CD8-positive, alpha-beta memory T cell (primary cell): ENCODE results near the gene TPM2. TPM values are rescaled to one million over a fixed set of nuclear protein-coding genes. Genes with fewer than 3 reads are reported as not detected.

Experiments used
- CTCF ChIA-PET: fragments of 350-600 bp; sonication (Branson Sonifier 250); formaldehyde crosslinking; loops from one replicate; lab custom pipeline; 2021; ENCODE audit warnings: antibody characterized with exemption; lab: Charles Lee
- POLR2A ChIA-PET: fragments of 350-600 bp; sonication (Branson Sonifier 250); formaldehyde crosslinking; loops from one replicate; lab custom pipeline; 2021; ENCODE audit warnings: antibody characterized with exemption; lab: Charles Lee
- DNase-seq, 5 donors: peaks; one replicate each; pipeline versions ENCODE4 v3.0.0 to v3.0.0-alpha.2; 2020 to 2022; ENCODE audit warnings: mixed read lengths in 1 of 5
- H3K27ac ChIP-seq: one replicate; pipeline ENCODE4 v1.7.0; 2013; ENCODE audit warnings: low read depth, mild to moderate bottlenecking, low read length, moderate library complexity
- H3K27me3 ChIP-seq: 2 replicates; pipeline ENCODE4 v1.7.0; 2013; ENCODE audit warnings: low read length, mild to moderate bottlenecking; ENCODE audit not compliant: insufficient read depth, poor library complexity, severe bottlenecking
- H3K36me3 ChIP-seq: 2 replicates; pipeline ENCODE4 v1.7.0; 2013; ENCODE audit warnings: mild to moderate bottlenecking, low read length, moderate library complexity; ENCODE audit not compliant: insufficient read depth
- H3K4me1 ChIP-seq: 2 replicates; pipeline ENCODE4 v1.7.0; 2013; ENCODE audit warnings: mild to moderate bottlenecking, low read length, moderate library complexity; ENCODE audit not compliant: insufficient read depth
- H3K4me3 ChIP-seq: 2 replicates; pipeline ENCODE4 v1.7.0; 2013; ENCODE audit warnings: mild to moderate bottlenecking, low read length
- H3K9me3 ChIP-seq: 2 replicates; pipeline ENCODE4 v1.7.0; 2013; ENCODE audit warnings: mild to moderate bottlenecking, low read length
- H3K27ac Mint-ChIP-seq, 8 donors: one replicate each; pipeline ENCODE4 v1.8.0; 2020 to 2021; ENCODE audit warnings: mixed read lengths in 8 of 8, mild to moderate bottlenecking in 6 of 8, inconsistent platforms in 3 of 8, moderate library complexity in 3 of 8
- H3K27me3 Mint-ChIP-seq, 2 donors: one replicate each; pipeline ENCODE4 v1.8.0; 2020 to 2021; ENCODE audit warnings: mixed read lengths in 2 of 2, mild to moderate bottlenecking in 1 of 2, moderate library complexity in 1 of 2
- H3K36me3 Mint-ChIP-seq, 3 donors: one replicate each; pipeline ENCODE4 v1.8.0; 2020 to 2021; ENCODE audit warnings: mixed read lengths in 3 of 3, inconsistent platforms in 1 of 3, mild to moderate bottlenecking in 1 of 3
- H3K4me1 Mint-ChIP-seq, 3 donors: one replicate each; pipeline ENCODE4 v1.8.0; 2020 to 2021; ENCODE audit warnings: mixed read lengths in 3 of 3, inconsistent platforms in 1 of 3, mild to moderate bottlenecking in 1 of 3
- H3K4me3 Mint-ChIP-seq, 7 donors: one replicate each; pipeline ENCODE4 v1.8.0; 2020 to 2021; ENCODE audit warnings: mixed read lengths in 7 of 7, mild to moderate bottlenecking in 6 of 7, moderate library complexity in 4 of 7, inconsistent platforms in 2 of 7
- H3K9me3 Mint-ChIP-seq, 5 donors: one replicate each; pipeline ENCODE4 v1.8.0; 2020 to 2022; ENCODE audit warnings: mixed read lengths in 5 of 5, mild to moderate bottlenecking in 3 of 5, moderate library complexity in 2 of 5, inconsistent platforms in 1 of 5
- polyA plus RNA-seq: library from polyadenylated mRNA; unstranded; fragments of 300-500 nt; fragmentation: Illumina TruSeq; gene quantifications from one replicate; pipeline ENCODE4 v1.2.3, GENCODE V29; 2021
- total RNA-seq, 2 experiments: library from RNA; stranded (reverse); gene quantifications; one replicate each; pipeline ENCODE4 v1.2.3, GENCODE V29; 2021

The TPM2 gene
- total RNA-seq, result 1 to 10 TPM; 6.6 to 7.3 TPM
- 0.22 TPM for polyA plus RNA-seq

- Mint-ChIP-seq H3K27ac (peak within 1 kb of the TSS; percentile 15 to 94 (median 71)), H3K36me3 (no peaks in the 10 kb centered on the region), H3K4me1 (peaks cover 10 to 28% (median 18%) of the 10 kb centered on the region in 3 donors), H3K9me3 (no peaks in the 10 kb centered on the region), H3K4me3 (peak within 1 kb of the TSS; percentile 83 to 99 (median 89)), H3K27me3 (no peaks in the 10 kb centered on the region)
- H3K36me3 ChIP-seq, result no peaks in the 10 kb centered on the region
- peaks cover 6% of the 10 kb centered on the region for H3K4me1 ChIP-seq
- peak within 1 kb of the TSS; percentile 67 for H3K4me3 ChIP-seq
- ChIA-PET CTCF (interaction anchor here (1.5 to 2.6 kb wide), 3 partner anchors 32 to 85 kb away, joined by 3 to 12 read pairs (median 3); partner anchors contain the start of genes CCDC107, RMRP and TESK1), POLR2A (interaction anchor here (1.2 to 1.3 kb wide), 3 partner anchors 32 to 72 kb away, joined by 3 to 6 read pairs (median 3); partner anchors contain the start of genes CCDC107, CD72 and RMRP)
- H3K27me3 ChIP-seq, result no peaks in the 10 kb centered on the region
- DNase-seq, result no peak
- H3K27ac ChIP-seq, result peak within 1 kb of the TSS; percentile 51
- H3K9me3 ChIP-seq, result no peaks in the 10 kb centered on the region
These were observed at the start of gene TPM2 for GRCh38 chr9:35689542-35690293. TPM2 (minus strand) TSS chr9:35689925; CDS start chr9:35689817, 108 bp downstream.

- H3K27ac Mint-ChIP-seq, result peak overlapping the region in 4 of 8 donors; percentile 9 to 90 (median 48)
- POLR2A ChIA-PET, result interaction anchor here (2.6 kb wide), 1 partner anchor 10 kb away, joined by 11 read pairs; the partner anchor contains the start of genes GBA2 and RGP1
- H3K27me3 Mint-ChIP-seq, result no peaks in the 10 kb centered on the region
- H3K4me3 ChIP-seq, result no peak overlapping the region
- H3K36me3 ChIP-seq, result peaks cover 49% of the 10 kb centered on the region
- H3K9me3 Mint-ChIP-seq, result no peaks in the 10 kb centered on the region
- peaks cover 25 to 30% (median 28%) of the 10 kb centered on the region in 3 donors for H3K4me1 Mint-ChIP-seq
- H3K27ac ChIP-seq, result no peak overlapping the region
- H3K4me3 Mint-ChIP-seq, result no peak overlapping the region
- H3K36me3 Mint-ChIP-seq, result peaks cover 9 to 94% (median 35%) of the 10 kb centered on the region in 3 donors
- peaks cover 12% of the 10 kb centered on the region for H3K4me1 ChIP-seq
- no peaks in the 10 kb centered on the region for H3K27me3 ChIP-seq
- DNase-seq, result no peak
- CTCF ChIA-PET, result interaction anchor here (5.5 kb wide), 1 partner anchor 9 kb away, joined by 68 read pairs; the partner anchor contains the start of genes GBA2 and RGP1
- H3K9me3 ChIP-seq, result no peaks in the 10 kb centered on the region
These were observed 49.2 kb upstream of the TPM2 start for GRCh38 chr9:35738924-35739323.

GRCh38 chr9:35738186-35738585, 48.5 kb upstream of the TPM2 start:
- peak overlapping the region in 1 of 8 donors; percentile 78 for H3K27ac Mint-ChIP-seq
- CTCF ChIA-PET, result interaction anchor here (1.0 to 5.5 kb wide), 4 partner anchors 9 to 143 kb away, joined by 3 to 68 read pairs (median 11); partner anchors contain the start of genes GBA2 and RGP1

GRCh38 chr9:35737143-35737542, 47.4 kb upstream of the TPM2 start:
- no peak for DNase-seq
- no peaks in the 10 kb centered on the region for H3K9me3 ChIP-seq
- peaks cover 4 to 81% (median 25%) of the 10 kb centered on the region in 3 donors for H3K36me3 Mint-ChIP-seq
- H3K4me1 ChIP-seq, result peaks cover 23% of the 10 kb centered on the region
- peaks cover 27 to 39% (median 30%) of the 10 kb centered on the region in 3 donors for H3K4me1 Mint-ChIP-seq
- no peaks in the 10 kb centered on the region for H3K27me3 ChIP-seq
- POLR2A ChIA-PET, result interaction anchor here (2.6 kb wide), 1 partner anchor 12 kb away, joined by 11 read pairs; the partner anchor contains the start of genes GBA2 and RGP1
- H3K27ac ChIP-seq, result no peak overlapping the region
- H3K27ac Mint-ChIP-seq, result peak overlapping the region in 2 of 8 donors; percentile 29 to 44
- no peaks in the 10 kb centered on the region for H3K27me3 Mint-ChIP-seq
- H3K4me3 ChIP-seq, result no peak overlapping the region
- peaks cover 39% of the 10 kb centered on the region for H3K36me3 ChIP-seq
- H3K9me3 Mint-ChIP-seq, result no peaks in the 10 kb centered on the region
- no peak overlapping the region for H3K4me3 Mint-ChIP-seq
- CTCF ChIA-PET, result interaction anchor here (0.8 to 5.5 kb wide), 7 partner anchors 10 to 144 kb away, joined by 3 to 68 read pairs (median 5); partner anchors contain the start of genes CCDC107, GBA2, RGP1 and RMRP

More at GRCh38 chr9:35738186-35738585, 48.5 kb upstream of the TPM2 start:
- Histone ChIP-seq H3K36me3 (peaks cover 42% of the 10 kb centered on the region), H3K27ac (no peak overlapping the region), H3K27me3 (no peaks in the 10 kb centered on the region), H3K4me3 (no peak overlapping the region), H3K4me1 (peaks cover 20% of the 10 kb centered on the region), H3K9me3 (no peaks in the 10 kb centered on the region)
- peaks cover 4 to 87% (median 31%) of the 10 kb centered on the region in 3 donors for H3K36me3 Mint-ChIP-seq
- no peaks in the 10 kb centered on the region for H3K9me3 Mint-ChIP-seq
- POLR2A ChIA-PET, result interaction anchor here (2.6 kb wide), 1 partner anchor 11 kb away, joined by 11 read pairs; the partner anchor contains the start of genes GBA2 and RGP1
- H3K27me3 Mint-ChIP-seq, result no peaks in the 10 kb centered on the region
- H3K4me1 Mint-ChIP-seq, result peaks cover 25 to 36% (median 32%) of the 10 kb centered on the region in 3 donors
- H3K4me3 Mint-ChIP-seq, result peak overlapping the region in 1 of 7 donors; percentile 9
- DNase-seq, result no peak

GRCh38 chr9:35736201-35736633, 46.5 kb upstream of the TPM2 start:
- peaks cover 39% of the 10 kb centered on the region for H3K36me3 ChIP-seq
- ChIA-PET CTCF (interaction anchor here (0.6 to 5.5 kb wide), 17 partner anchors 8 to 145 kb away, joined by 3 to 68 read pairs (median 5); partner anchors contain the start of genes CCDC107, GBA2, RGP1 and RMRP), POLR2A (interaction anchor here (0.6 to 1.1 kb wide), 2 partner anchors 12 to 35 kb away, joined by 4 to 5 read pairs; no protein-coding TSS in a partner anchor)
- Mint-ChIP-seq H3K4me3 (peak overlapping the region in 1 of 7 donors; percentile 83), H3K27me3 (no peaks in the 10 kb centered on the region), H3K4me1 (peaks cover 20 to 30% (median 22%) of the 10 kb centered on the region in 3 donors), H3K36me3 (peaks cover 4 to 74% (median 23%) of the 10 kb centered on the region in 3 donors), H3K9me3 (no peaks in the 10 kb centered on the region), H3K27ac (peak overlapping the region in 6 of 8 donors; percentile 25 to 86 (median 42))
- H3K27ac ChIP-seq, result no peak overlapping the region
- H3K4me3 ChIP-seq, result no peak overlapping the region
- H3K27me3 ChIP-seq, result no peaks in the 10 kb centered on the region
- peak; percentile 37 to 78 (median 58) for DNase-seq
- H3K9me3 ChIP-seq, result no peaks in the 10 kb centered on the region
- peaks cover 24% of the 10 kb centered on the region for H3K4me1 ChIP-seq

- ChIA-PET POLR2A (interaction anchor here (0.6 to 1.1 kb wide), 3 partner anchors 11 to 30 kb away, joined by 3 to 6 read pairs (median 5); partner anchors contain the start of genes GBA2 and RGP1), CTCF (interaction anchor here (0.6 to 5.5 kb wide), 8 partner anchors 10 to 123 kb away, joined by 3 to 68 read pairs (median 8); partner anchors contain the start of genes CCDC107, GBA2, RGP1 and RMRP)
- H3K4me1 Mint-ChIP-seq, result peaks cover 20 to 27% (median 22%) of the 10 kb centered on the region in 3 donors
- no peaks in the 10 kb centered on the region for H3K9me3 ChIP-seq
- H3K27me3 ChIP-seq, result no peaks in the 10 kb centered on the region
- no peaks in the 10 kb centered on the region for H3K27me3 Mint-ChIP-seq
- H3K27ac Mint-ChIP-seq, result peak overlapping the region in 4 of 8 donors; percentile 15 to 58 (median 37)
- H3K9me3 Mint-ChIP-seq, result no peaks in the 10 kb centered on the region
- no peak for DNase-seq
- H3K4me3 Mint-ChIP-seq, result no peak overlapping the region
- peaks cover 45% of the 10 kb centered on the region for H3K4me1 ChIP-seq
- H3K27ac ChIP-seq, result no peak overlapping the region
- no peak overlapping the region for H3K4me3 ChIP-seq
- peaks cover 31% of the 10 kb centered on the region for H3K36me3 ChIP-seq
- peaks cover 4 to 53% (median 18%) of the 10 kb centered on the region in 3 donors for H3K36me3 Mint-ChIP-seq
These were observed 44.4 kb upstream of the TPM2 start for GRCh38 chr9:35734096-35734495.
